PC-9 (cell line): Measurements from ENCODE around the gene HSD17B4. TPM values are rescaled to one million over a fixed set of nuclear protein-coding genes. Genes with fewer than 3 reads are reported as not detected.
A peak's percentile ranks its signal among the peaks of the same experiment; 100 is the strongest.
"Not testable (repeated sequence)": the region's sequence is repeated elsewhere in the genome, so short reads cannot be mapped to it uniquely, and the experiment has no call there.

Source experiments
- BruUV-seq: library from RNA; stranded (reverse); fragments of 400-500 nt; replicated peaks from 2 replicates; lab custom pipeline; 2021; lab: Mats Ljungman, UMichigan
- CTCF ChIA-PET: fragments of 300-600 bp; sonication (Branson Sonifier 250); formaldehyde crosslinking; loops from one replicate; lab custom pipeline; 2022; ENCODE audit warnings: antibody characterized with exemption; lab: Charles Lee
- POLR2A ChIA-PET: fragments of 300-600 bp; sonication (Branson Sonifier 250); formaldehyde crosslinking; loops from one replicate; lab custom pipeline; 2022; ENCODE audit warnings: antibody characterized with exemption; ENCODE audit not compliant: unreplicated experiment; lab: Charles Lee
- DNase-seq, 2 experiments: peaks; one replicate each; pipeline versions ENCODE4 v3.0.0 to v3.0.0-alpha.2; 2015 to 2022; ENCODE audit warnings: mixed read lengths in 1 of 2
- H2AFZ ChIP-seq: fragments of 200-600 bp; sonication (generic); 2 replicates; pipeline ENCODE4 v1.8.1; 2017; ENCODE audit warnings: antibody characterized with exemption
- H3F3A ChIP-seq: fragments of 200-600 bp; sonication (generic); 2 replicates; pipeline ENCODE4 v1.8.1; 2017; ENCODE audit warnings: antibody characterized with exemption, mild to moderate bottlenecking, low read depth; ENCODE audit not compliant: insufficient read depth
- H3K27ac ChIP-seq: fragments of 200-600 bp; sonication (generic); 2 replicates; pipeline ENCODE4 v1.6.1; 2016; ENCODE audit warnings: mixed run types
- H3K27me3 ChIP-seq: fragments of 200-600 bp; sonication (generic); 2 replicates; pipeline ENCODE4 v1.6.1; 2016; ENCODE audit warnings: low read depth, mixed run types; ENCODE audit not compliant: insufficient read depth
- H3K36me3 ChIP-seq: fragments of 200-600 bp; sonication (generic); 2 replicates; pipeline ENCODE4 v1.6.1; 2016; ENCODE audit warnings: low read depth, mixed run types
- H3K4me1 ChIP-seq: fragments of 200-600 bp; sonication (generic); replicated peaks from 2 replicates; pipeline ENCODE4 v1.6.1; 2016; ENCODE audit warnings: mixed run types; ENCODE audit not compliant: insufficient read depth
- H3K4me2 ChIP-seq: fragments of 200-600 bp; sonication (generic); 2 replicates; pipeline ENCODE4 v1.6.1; 2017; ENCODE audit warnings: mixed run types
- H3K4me3 ChIP-seq: fragments of 200-600 bp; sonication (generic); 2 replicates; pipeline ENCODE4 v1.6.1; 2016; ENCODE audit warnings: mixed run types
- H3K79me2 ChIP-seq: fragments of 200-600 bp; sonication (generic); 2 replicates; pipeline ENCODE4 v1.6.1; 2017; ENCODE audit warnings: low read depth, mixed run types
- H3K9me2 ChIP-seq: fragments of 200-600 bp; sonication (generic); 2 replicates; pipeline ENCODE4 v1.8.1; 2017; ENCODE audit warnings: mild to moderate bottlenecking; ENCODE audit not compliant: insufficient read depth
- H3K9me3 ChIP-seq: fragments of 200-600 bp; sonication (generic); 2 replicates; pipeline ENCODE4 v1.8.1; 2016; ENCODE audit warnings: low read depth; ENCODE audit not compliant: insufficient read depth
- H4K20me1 ChIP-seq: fragments of 200-600 bp; sonication (generic); 2 replicates; pipeline ENCODE4 v1.8.1; 2017; ENCODE audit not compliant: insufficient read depth
- CTCF ChIP-seq: fragments of 200-600 bp; sonication (generic); conservative IDR thresholded peaks from 2 replicates; pipeline ENCODE4 v1.6.1; 2017; ENCODE audit warnings: mixed run types, antibody characterized with exemption, mild to moderate bottlenecking, moderate library complexity
- EZH2 ChIP-seq: fragments of 200-600 bp; sonication (generic); IDR thresholded peaks from 2 replicates; pipeline ENCODE4 v1.8.0; 2017; ENCODE audit warnings: antibody characterized with exemption, low read depth
- intact Hi-C: fragments of 100-400 bp; cut with micrococcal nuclease; formaldehyde crosslinking; loops from one replicate; pipeline ENCODE4 v1.10.0; 2022; ENCODE audit not compliant: unreplicated experiment
- total RNA-seq: library from RNA; stranded (reverse); gene quantifications from 2 replicates; pipeline ENCODE4 v1.2.3, GENCODE V29; 2021

The HSD17B4 gene
- total RNA-seq, 1 experiment from 2014 or later = 148 TPM

DNA sequence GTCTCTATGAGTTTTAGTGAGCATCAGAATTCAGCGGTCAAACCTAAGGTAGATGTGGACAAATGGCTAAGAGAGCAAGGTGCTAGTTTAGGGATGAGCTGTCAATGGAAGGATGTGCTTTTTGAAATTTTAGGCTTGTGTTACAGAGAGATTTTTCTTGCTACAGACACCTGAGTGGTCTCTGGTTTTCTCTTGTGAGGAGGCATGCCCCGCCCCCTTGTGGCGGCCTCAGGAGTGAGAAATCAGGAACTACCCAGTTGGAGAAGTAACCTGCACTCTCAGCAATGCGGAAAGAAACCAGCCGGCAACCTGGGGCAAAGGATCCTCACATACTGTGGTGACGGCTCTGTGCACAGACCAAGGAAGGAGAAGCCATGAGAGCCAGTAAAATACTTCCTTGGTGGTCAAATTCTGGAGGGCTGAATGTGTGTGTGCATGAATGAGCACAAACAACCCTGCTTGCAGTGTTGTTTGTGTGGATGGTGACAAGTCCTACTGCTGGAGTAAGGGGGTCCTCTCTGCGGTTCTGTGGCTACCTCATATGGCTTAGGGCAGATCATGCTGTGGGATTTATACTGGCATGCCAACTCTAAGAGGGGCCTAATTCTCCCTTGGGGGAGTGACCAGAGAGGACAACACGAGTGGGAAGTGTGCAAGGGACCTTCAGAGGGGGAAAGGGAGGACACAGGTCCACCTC, 16.7 kb upstream of the HSD17B4 start:
- no peaks in the 10 kb centered on the region for H3K4me1 ChIP-seq
- no peak overlapping the region for H3K27ac ChIP-seq
- POLR2A ChIA-PET = no interaction called here
- no peaks in the 10 kb centered on the region for H4K20me1 ChIP-seq
- no peaks in the 10 kb centered on the region for H3F3A ChIP-seq
- no peak overlapping the region for H3K4me3 ChIP-seq
- H3K27me3 ChIP-seq = no peaks in the 10 kb centered on the region
- CTCF ChIA-PET = interaction anchor here (1.2 kb wide), 1 partner anchor 24 kb away, joined by 6 read pairs; no protein-coding TSS in a partner anchor
- no TSS peak for BruUV-seq
- intact Hi-C loops = no loop called here
- no peaks in the 10 kb centered on the region for H3K79me2 ChIP-seq
- H2AFZ ChIP-seq = no peak overlapping the region
- TF ChIP-seq EZH2 = no peak
- TF ChIP-seq CTCF = peak; percentile 66
- H3K4me2 ChIP-seq = no peak overlapping the region
- peak; percentile 43 for DNase-seq
- no peaks in the 10 kb centered on the region for H3K9me3 ChIP-seq
- H3K36me3 ChIP-seq = no peaks in the 10 kb centered on the region
- no peaks in the 10 kb centered on the region for H3K9me2 ChIP-seq

DNA sequence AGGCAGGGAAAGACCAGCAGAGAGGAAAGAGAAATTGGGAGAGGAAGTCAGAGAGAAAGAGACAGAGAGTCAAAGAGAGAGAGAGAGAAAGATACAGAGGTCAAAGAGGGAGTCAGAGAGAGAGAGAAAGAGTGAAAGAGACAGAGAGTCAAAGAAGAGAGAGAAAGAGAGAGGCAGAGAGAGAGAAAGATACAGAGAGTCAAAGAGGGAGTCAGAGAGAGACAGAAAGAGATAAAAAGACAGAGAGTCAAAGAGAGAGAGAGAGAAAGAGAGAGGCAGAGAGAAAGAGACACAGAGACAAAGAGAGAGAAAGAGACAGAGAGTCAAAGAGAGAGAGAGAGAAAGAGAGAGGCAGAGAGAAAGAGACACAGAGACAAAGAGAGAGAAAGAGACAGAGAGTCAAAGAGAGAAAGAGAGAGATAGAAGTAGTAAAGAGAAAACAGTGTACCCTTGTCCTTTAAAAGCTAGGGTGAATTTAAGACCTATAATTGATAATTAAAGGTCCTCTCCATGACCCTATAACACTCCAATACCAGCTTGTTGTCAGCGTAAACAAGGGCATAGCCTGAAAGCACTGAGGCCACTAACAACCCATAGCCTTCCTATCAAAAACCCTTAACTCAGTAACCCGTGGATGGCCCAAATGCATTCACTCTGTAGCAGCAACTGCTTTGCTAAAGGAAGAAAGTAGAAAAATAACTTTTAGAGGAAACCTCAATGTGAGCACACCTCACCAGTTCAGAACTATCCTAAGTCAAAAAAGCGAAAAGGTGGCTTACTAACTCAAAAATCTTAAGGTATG, 14.3 kb upstream of the HSD17B4 start:
- H3K36me3 ChIP-seq, H3F3A ChIP-seq, H3K79me2 ChIP-seq, H3K9me3 ChIP-seq, POLR2A ChIA-PET, intact Hi-C loops, H3K9me2 ChIP-seq, H4K20me1 ChIP-seq, H3K4me3 ChIP-seq, H3K4me1 ChIP-seq, DNase-seq, H2AFZ ChIP-seq, H3K4me2 ChIP-seq, CTCF ChIA-PET, H3K27ac ChIP-seq, H3K27me3 ChIP-seq, BruUV-seq: not testable (repeated sequence)

GRCh38 chr5:119438587-119438917, 13.7 kb upstream of the HSD17B4 start:
- H3K9me3 ChIP-seq, H4K20me1 ChIP-seq, H3K27me3 ChIP-seq, CTCF ChIA-PET, H2AFZ ChIP-seq, H3K36me3 ChIP-seq, intact Hi-C loops, H3K4me2 ChIP-seq, POLR2A ChIA-PET, H3K4me1 ChIP-seq, H3K4me3 ChIP-seq, H3F3A ChIP-seq, H3K27ac ChIP-seq, DNase-seq, H3K9me2 ChIP-seq, H3K79me2 ChIP-seq, BruUV-seq: not testable (repeated sequence)

GRCh38 chr5:119439140-119439631, 13.1 kb upstream of the HSD17B4 start:
- Histone ChIP-seq H3K4me1 (no peaks in the 10 kb centered on the region), H3K9me3 (no peaks in the 10 kb centered on the region)
- POLR2A ChIA-PET = no interaction called here

DNA sequence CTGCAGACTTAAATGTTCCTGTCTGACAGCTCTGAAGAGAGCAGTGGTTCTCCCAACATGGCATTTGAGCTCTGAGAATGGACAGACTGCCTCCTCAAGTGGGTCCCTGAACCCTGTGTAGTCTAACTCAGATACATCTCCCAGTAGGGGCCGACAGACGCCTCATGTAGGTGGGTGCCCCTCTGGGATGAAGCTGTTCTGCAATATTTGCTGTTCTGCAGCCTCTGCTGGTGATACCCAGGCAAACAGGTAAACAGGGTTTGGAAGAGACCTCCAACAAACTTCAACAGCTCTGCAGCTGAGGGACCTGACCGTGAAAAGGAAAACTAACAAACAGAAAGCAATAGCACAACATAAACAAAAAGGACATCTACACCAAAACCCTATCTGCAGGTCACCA, 12.7 kb upstream of the HSD17B4 start:
- H3K79me2 ChIP-seq, intact Hi-C loops, H4K20me1 ChIP-seq, H3K27me3 ChIP-seq, H3F3A ChIP-seq, H3K36me3 ChIP-seq, H3K4me3 ChIP-seq, H3K4me1 ChIP-seq, H3K9me2 ChIP-seq, BruUV-seq, H3K27ac ChIP-seq, DNase-seq, H3K9me3 ChIP-seq, POLR2A ChIA-PET, H2AFZ ChIP-seq, H3K4me2 ChIP-seq, CTCF ChIA-PET: not testable (repeated sequence)

More at GRCh38 chr5:119439140-119439631, 13.1 kb upstream of the HSD17B4 start:
- CTCF ChIA-PET = no interaction called here
- Histone ChIP-seq H3K36me3 (no peaks in the 10 kb centered on the region), H3K27me3 (no peaks in the 10 kb centered on the region), H3F3A (no peaks in the 10 kb centered on the region), H3K79me2 (no peaks in the 10 kb centered on the region), H3K27ac (no peak overlapping the region), H3K4me2 (no peak overlapping the region), H4K20me1 (no peaks in the 10 kb centered on the region), H2AFZ (no peak overlapping the region), H3K9me2 (no peaks in the 10 kb centered on the region), H3K4me3 (no peak overlapping the region)
- no peak for DNase-seq
- no TSS peak for BruUV-seq
- intact Hi-C loops = no loop called here
- TF ChIP-seq CTCF (no peak), EZH2 (no peak)
